Epidermal melanocyte (primary cell): ENCODE results near the gene RASAL3.
"Not testable (repeated sequence)": the region's sequence is repeated elsewhere in the genome, so short reads cannot be mapped to it uniquely, and the experiment has no call there.

Source experiments
- DNase-seq: peaks from one replicate; pipeline ENCODE4 v3.0.0; 2011; ENCODE audit warnings: low spot score; ENCODE audit not compliant: insufficient read length

Gene RASAL3

GRCh38 chr19:15475169-15475568 is 10.8 kb upstream of the RASAL3 start:
- no peak for DNase-seq

GRCh38 chr19:15473821-15474220 is 9.5 kb upstream of the RASAL3 start:
- DNase-seq, result not testable (repeated sequence)

GRCh38 chr19:15471639-15472101 is 7.3 kb upstream of the RASAL3 start:
- no peak for DNase-seq

- no peak for DNase-seq
Measured at GRCh38 chr19:15469513-15470297, 5.4 kb upstream of the RASAL3 start.

DNA sequence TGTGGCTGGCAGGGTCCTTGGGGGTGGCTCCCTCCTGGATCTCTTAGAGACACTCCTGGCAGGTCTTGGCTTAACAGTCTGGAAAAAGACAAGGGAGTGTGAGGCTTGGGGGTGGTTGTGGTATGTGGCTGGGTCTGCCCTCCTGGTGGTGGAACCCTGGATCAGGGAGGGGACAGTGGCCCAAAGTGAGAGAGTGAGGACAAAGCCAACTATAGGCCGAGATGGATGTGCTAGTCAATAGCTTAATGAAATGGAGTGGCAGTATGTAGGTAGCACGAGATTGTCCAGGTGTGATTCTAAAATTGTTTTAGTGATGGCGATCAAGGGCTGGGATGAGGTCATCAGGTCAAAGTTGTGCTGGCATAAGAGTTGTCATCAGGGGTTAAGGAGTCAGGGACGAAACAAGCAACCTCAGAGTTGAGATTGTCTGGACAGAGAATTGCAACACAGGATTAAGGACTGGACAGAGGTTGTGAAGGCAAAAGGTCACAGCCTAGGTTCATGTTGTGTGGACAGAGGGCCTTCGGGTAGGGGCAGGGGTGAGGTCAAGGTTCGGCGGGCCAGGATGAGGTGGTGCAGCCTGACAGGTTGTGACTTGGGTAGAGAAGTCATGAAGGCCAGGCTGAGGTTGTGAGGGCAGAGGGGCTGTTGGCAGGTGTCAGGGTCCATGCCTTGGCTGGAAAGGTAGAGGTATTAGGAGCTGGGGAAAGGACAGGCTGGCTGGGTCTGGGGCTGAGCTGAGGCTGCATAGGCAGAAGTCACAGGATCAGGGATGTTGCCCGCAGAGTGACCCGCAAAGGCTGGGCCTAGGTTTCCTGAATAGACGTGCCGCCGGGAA is 4.5 kb upstream of the RASAL3 start:
- no peak for DNase-seq

GRCh38 chr19:15467734-15468214 is 3.4 kb upstream of the RASAL3 start:
- no peak for DNase-seq

DNA sequence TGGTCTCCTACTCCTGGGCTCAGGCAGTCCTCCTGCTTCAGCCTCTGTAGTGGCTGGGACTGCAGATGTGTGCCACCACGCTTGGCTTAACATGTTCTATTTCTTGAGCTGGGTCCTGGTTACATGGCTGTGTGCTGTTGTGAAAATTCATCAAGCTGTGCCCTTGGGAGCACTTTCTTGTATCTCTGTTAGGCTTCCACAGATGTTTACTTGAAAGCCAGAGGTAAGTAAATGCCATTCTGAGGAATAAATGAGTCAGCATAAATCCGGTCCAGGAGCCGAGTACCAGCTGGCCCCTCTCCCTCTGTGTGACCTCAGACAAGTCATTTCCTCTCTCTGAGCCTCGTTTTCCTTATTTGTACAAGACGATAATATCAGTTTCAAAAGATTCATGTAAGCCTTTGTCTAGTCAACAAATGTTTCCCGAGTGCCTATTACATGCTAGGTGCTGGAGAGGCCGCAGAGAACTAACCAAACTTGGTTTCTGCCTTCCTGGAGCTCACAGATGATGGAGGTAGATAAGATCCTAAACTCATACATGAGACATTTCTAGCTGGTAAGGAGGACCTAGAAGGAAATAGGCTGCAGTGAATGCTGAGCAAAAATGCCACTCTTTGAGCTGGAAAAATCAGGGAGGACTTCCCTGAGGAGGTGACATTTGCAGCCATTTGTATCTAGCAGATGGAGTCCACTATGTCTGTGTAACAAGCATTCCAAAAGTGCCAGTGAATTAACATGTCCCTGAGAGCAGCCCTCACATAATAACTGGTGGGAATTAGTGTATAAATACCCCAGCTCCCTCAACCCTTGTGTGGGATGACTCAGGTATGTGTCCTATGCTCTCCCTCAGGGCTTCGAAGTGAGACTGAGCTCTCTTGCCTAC is 2.7 kb upstream of the RASAL3 start:
- DNase-seq, result no peak

GRCh38 chr19:15463861-15464371 is 428 bp downstream of the RASAL3 start:
- no peak for DNase-seq

- no peak for DNase-seq
Measured at GRCh38 chr19:15461694-15462093, 2.6 kb downstream of the RASAL3 start.

- peak; percentile 11 for DNase-seq
Measured at GRCh38 chr19:15457701-15458484, 6.5 kb downstream of the RASAL3 start.

GRCh38 chr19:15456871-15457700 is 7.3 kb downstream of the RASAL3 start:
- peak; percentile 1 for DNase-seq

GRCh38 chr19:15456441-15456840 is 7.9 kb downstream of the RASAL3 start:
- DNase-seq, result peak; percentile 16

- DNase-seq, result peak; percentile 6
Measured at GRCh38 chr19:15455996-15456395, 8.3 kb downstream of the RASAL3 start.

DNA sequence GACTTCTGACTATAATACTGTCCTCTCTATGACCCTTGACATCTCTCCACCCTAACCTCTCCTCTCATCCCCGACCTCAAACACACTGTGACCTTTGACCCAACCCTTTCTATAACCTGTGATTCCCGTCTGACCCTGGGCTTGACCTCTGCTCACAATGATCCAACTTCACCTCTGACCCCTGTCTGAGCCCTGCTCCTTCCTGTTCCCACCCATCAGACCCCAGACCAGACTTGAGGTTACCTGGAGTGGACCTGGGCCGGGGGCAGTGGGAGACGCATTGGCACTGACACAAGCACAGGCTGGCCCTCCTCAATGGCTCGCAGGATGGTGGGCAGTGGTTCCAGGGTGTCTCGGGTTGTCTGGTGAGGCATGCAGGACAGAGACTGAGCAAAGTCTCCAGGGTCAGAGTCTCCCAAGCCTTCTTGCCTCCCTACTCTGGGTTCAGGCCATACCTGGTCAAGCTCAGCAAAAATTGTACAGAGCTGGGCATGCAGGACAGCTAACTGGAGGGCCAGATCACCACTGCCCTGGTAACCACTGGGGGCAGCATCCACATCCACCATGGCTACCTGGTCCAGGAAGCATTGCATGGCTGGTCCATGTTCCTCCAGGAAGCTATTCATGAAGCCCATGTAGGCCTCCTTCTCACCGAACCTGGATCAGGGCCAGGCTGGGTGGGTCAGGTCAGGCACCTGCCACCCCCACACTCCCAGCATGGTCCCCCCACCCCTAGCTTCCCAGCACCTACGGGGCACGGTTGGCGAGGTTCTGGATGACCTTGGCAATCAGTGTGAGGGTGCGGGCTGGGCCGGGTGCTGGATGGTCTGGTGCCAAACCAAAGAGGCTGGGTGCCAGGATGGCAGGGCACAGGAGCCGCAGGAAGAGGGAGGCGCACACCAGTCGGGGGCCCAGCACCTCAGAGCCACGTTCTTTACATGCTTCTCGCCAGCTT is 10.2 kb downstream of the RASAL3 start:
- peak; percentile 28 for DNase-seq

DNA sequence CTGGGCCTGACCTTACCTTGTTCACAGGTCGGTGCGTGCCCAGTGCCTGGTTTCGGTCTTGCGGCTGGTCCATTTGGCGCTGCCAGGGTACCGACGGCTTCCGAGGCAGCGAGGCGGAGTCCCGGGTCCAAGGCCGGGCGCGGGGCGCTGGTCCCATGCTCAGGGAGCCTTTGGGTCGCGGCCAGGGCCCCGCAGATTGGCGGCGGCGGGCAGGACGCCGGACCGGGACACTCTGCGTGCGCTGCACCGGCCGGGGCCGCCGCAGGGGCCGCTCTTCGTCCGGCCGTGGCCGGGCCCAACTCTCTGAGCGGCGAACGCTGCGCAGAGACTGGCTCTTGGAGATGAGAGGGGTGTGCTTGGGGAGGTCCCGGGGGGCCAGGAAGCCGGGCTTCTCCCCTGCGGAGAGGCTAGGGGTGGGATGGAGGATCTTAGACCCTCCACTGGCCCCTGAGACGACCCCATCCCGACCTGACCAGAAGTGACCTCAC is 11.2 kb downstream of the RASAL3 start:
- peak; percentile 60 for DNase-seq

DNA sequence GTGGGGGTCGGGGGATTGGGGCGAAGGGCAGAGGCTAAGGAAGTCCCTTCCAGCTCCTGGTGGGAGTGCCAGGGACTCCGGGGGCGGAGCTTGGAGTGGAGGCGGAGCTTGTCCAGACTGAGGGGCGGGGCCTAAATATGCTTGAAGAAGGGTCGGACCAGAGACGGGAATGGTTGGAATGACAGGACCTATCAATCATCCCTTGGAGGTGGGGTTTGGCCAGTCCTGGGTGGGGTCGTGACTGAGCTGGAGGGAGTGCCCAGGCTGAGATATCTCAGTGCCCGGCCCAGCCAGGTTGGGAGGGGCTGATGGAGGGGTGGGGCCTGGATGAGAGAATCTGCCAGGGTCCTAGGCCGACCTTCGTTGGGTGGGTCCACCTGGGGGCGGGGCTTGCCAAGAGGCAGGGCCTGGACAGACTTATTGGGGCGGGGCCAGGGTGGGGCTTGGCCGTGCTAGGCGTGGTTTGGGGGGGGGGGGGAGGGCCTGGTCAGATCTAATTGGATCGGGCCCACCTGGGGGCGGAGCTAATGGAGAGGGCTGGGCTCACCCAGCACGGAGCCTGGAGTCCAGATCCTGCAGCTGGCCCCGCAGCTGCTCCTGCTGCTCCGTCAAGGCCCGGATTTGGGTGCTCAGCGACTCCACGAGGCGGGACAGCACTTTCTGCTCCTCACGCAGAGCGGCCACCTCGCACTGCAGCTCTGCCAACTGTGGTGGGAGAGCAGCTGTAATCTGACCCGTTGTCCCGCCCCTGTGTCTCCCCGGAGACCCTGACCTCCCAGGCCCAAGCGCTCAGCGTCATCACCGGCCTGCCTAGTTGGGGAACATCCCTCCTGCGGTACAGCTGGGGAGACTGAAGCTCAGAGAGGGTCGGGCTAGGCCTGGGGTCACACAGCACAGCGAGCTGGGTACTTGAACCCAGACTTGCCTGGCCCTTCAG is 12.0 kb downstream of the RASAL3 start:
- DNase-seq, result peak; percentile 99

DNA sequence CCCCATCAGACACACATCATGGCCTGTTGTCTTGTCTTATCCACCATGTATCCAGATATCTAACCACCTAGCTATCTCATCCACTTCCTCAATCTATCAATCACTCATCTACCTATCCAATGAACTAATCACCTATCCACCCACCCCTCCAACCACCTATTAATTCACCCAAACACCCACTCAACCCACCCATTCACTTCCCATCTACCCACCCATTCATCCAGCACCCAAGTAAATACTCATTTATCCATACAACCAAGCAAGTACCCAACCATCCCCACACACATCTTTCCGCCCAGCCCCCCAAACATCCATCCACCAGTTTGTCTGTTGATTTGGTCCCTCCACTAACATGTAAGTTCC is 13.8 kb downstream of the RASAL3 start:
- no peak for DNase-seq
